HepG2 (cell line): ENCODE measurements around the gene RNF114. TPM values are rescaled to one million over a fixed set of nuclear protein-coding genes. Genes with fewer than 3 reads are reported as not detected.

Experiments used
- ATAC-seq: fragments of 200-7000 bp; cut with Tn5 transposase; 3 replicates; pipeline ENCODE4 v1.9.1; 2020; ENCODE audit warnings: mild to moderate bottlenecking, moderate library complexity
- BruUV-seq: library from RNA; stranded (reverse); fragments of 400-500 nt; replicated peaks from 2 replicates; lab custom pipeline; 2021; lab: Mats Ljungman, UMichigan
- CTCF ChIA-PET: fragments of 300-600 bp; formaldehyde crosslinking; extraction: SDS; loops from one replicate; lab custom pipeline; 2021; ENCODE audit warnings: low total read pairs, inconsistent platforms, low intra/inter-chr PET ratio; lab: Yijun Ruan, JAX
- POLR2A ChIA-PET: fragments of 350-600 bp; sonication (Branson Sonifier 250); formaldehyde crosslinking; loops from one replicate; lab custom pipeline; 2020; ENCODE audit warnings: antibody characterized with exemption, inconsistent platforms; lab: Yijun Ruan, JAX
- DNase-seq: peaks from one replicate; pipeline ENCODE4 v3.0.0-alpha.2; 2015; ENCODE audit warnings: low spot score
- FAIRE-seq: peaks from 3 replicates; lab custom pipeline; 2011; peaks lifted over from hg19 to GRCh38; lab: Jason Lieb, UNC
- H2AFZ ChIP-seq: one replicate; pipeline ENCODE4 v1.6.1; 2011; ENCODE audit warnings: low read length, inconsistent platforms
- H3K27ac ChIP-seq: fragments of 300-600 bp; 3 replicates; pipeline ENCODE4 v1.8.0; 2011; ENCODE audit warnings: mixed run types, mild to moderate bottlenecking, mixed read lengths, low read length, inconsistent platforms; ENCODE audit not compliant: insufficient read depth; ENCODE audit errors: extremely low read length
- H3K27me3 ChIP-seq, 2 experiments: fragments of 200-600 bp in 1 of 2; 2 replicates in 1 of 2; 3 replicates in 1 of 2; pipeline versions ENCODE4 v1.6.0 to v1.8.0; 2011; ENCODE audit warnings: low read length in 2 of 2, mild to moderate bottlenecking in 2 of 2, moderate library complexity in 2 of 2, inconsistent platforms in 1 of 2; ENCODE audit not compliant: insufficient read depth in 2 of 2, control insufficient read depth in 1 of 2
- H3K36me3 ChIP-seq, 2 experiments: fragments of 200-600 bp in 1 of 2; replicated peaks in 1 of 2; 2 replicates in 1 of 2; 3 replicates in 1 of 2; pipeline versions ENCODE4 v1.5.1 to v1.8.0; 2011; ENCODE audit warnings: low read length in 2 of 2, inconsistent platforms in 1 of 2; ENCODE audit not compliant: insufficient read depth in 2 of 2, control insufficient read depth in 1 of 2
- H3K4me1 ChIP-seq: 2 replicates; pipeline ENCODE4 v1.5.1; 2012; ENCODE audit warnings: low read length, inconsistent platforms; ENCODE audit not compliant: insufficient read depth
- H3K4me2 ChIP-seq: 2 replicates; pipeline ENCODE4 v1.6.0; 2011; ENCODE audit warnings: low read depth, low read length, inconsistent platforms
- H3K4me3 ChIP-seq, 3 experiments: fragments of 200-600 bp in 1 of 3; sonication (generic), shearing (Covaris generic) in 1 of 3; replicated peaks in 1 of 3; 2 replicates each; pipeline ENCODE4 v1.5.1; 2011 to 2016; ENCODE audit warnings: low read length in 3 of 3, inconsistent platforms in 2 of 3, low read depth in 2 of 3, mild to moderate bottlenecking in 2 of 3, control low read depth in 1 of 3, mixed read lengths in 1 of 3; ENCODE audit not compliant: insufficient read depth in 1 of 3
- H3K79me2 ChIP-seq: one replicate; pipeline ENCODE4 v1.6.1; 2011; ENCODE audit warnings: low read length, inconsistent platforms; ENCODE audit not compliant: insufficient read depth
- H3K9ac ChIP-seq: 2 replicates; pipeline ENCODE4 v1.6.0; 2011; ENCODE audit warnings: mild to moderate bottlenecking, low read depth, low read length, inconsistent platforms; ENCODE audit not compliant: insufficient read depth
- H3K9me3 ChIP-seq: 2 replicates; pipeline ENCODE4 v1.5.1; 2012; ENCODE audit warnings: mild to moderate bottlenecking, low read length
- H4K20me1 ChIP-seq: 2 replicates; pipeline ENCODE4 v1.6.0; 2011; ENCODE audit warnings: inconsistent platforms, mild to moderate bottlenecking, low read length, moderate library complexity; ENCODE audit not compliant: insufficient read depth
- DPF2 ChIP-seq: sonication (generic); formaldehyde crosslinking; IDR thresholded peaks from 2 replicates; pipeline ENCODE4 v1.4.0; 2020; ENCODE audit warnings: mild to moderate bottlenecking, low read depth, missing genetic modification reagents, borderline replicate concordance
- MIXL1 ChIP-seq: IDR thresholded peaks from 2 replicates; pipeline ENCODE4 v1.6.1; 2016
- POLR2AphosphoS5 ChIP-seq: IDR thresholded peaks from 2 replicates; pipeline ENCODE4 v1.6.1; 2012; ENCODE audit warnings: low read depth, low read length
- ZKSCAN8 ChIP-seq: IDR thresholded peaks from 2 replicates; pipeline ENCODE4 v1.6.1; 2016; ENCODE audit warnings: borderline replicate concordance, missing genetic modification reagents, missing compliant biosample characterization
- ZNF230 ChIP-seq: sonication (generic); formaldehyde crosslinking; IDR thresholded peaks from 2 replicates; pipeline ENCODE4 v1.4.0; 2020; ENCODE audit warnings: mild to moderate bottlenecking, missing genetic modification reagents
- ZNF589 ChIP-seq: sonication (generic); formaldehyde crosslinking; conservative IDR thresholded peaks from 2 replicates; pipeline ENCODE4 v1.8.0; 2022; ENCODE audit warnings: mild to moderate bottlenecking, moderate library complexity, missing genetic modification reagents
- WGBS: methylation state at CpG from one replicate; pipeline ENCODE4 v1.1.6; 2017; ENCODE audit warnings: low lambda C conversion rate; 5-methylcytosine and 5-hydroxymethylcytosine counted together
- in situ Hi-C: cut with HindIII; loops from 2 replicates; pipeline ENCODE4 v1.10.0; 2017; ENCODE audit warnings: low pct_unique_long_range_greater_than_20kb; ENCODE audit not compliant: extremely low pct_ligation_motif_present
- intact Hi-C: fragments of 100-400 bp; cut with micrococcal nuclease; formaldehyde crosslinking; loops from one replicate; pipeline ENCODE4 v1.10.0; 2022; ENCODE audit not compliant: unreplicated experiment
- polyA plus RNA-seq, 8 experiments: library from polyadenylated mRNA; depleted of rRNA in 3 of 8; stranded (reverse) in 7 of 8; unstranded in 1 of 8; fragments of >200 nt; fragmentation: Illumina TruSeq in 4 of 8; extraction: Trizol in 4 of 8; gene quantifications; 2 replicates each; pipeline versions ENCODE4 v1.2.1 to v1.2.3, GENCODE V29; 2011 to 2016; ENCODE audit warnings: low read depth in 4 of 8, missing spikeins in 1 of 8, mixed read lengths in 1 of 8; ENCODE audit not compliant: insufficient read depth in 1 of 8
- total RNA-seq, 5 experiments: library from RNA; depleted of rRNA; stranded (reverse); fragments of >200 nt; fragmentation: Illumina TruSeq; extraction: Trizol; gene quantifications; 2 replicates each; pipeline ENCODE4 v1.2.3, GENCODE V29; 2016; ENCODE audit warnings: low read depth in 1 of 5
- TF ChIP-seq, protein P1 (sequence below): sonication (generic); formaldehyde crosslinking; IDR thresholded peaks from 2 replicates; pipeline ENCODE4 v1.4.0; 2020; ENCODE audit warnings: missing genetic modification reagents

The RNF114 gene
- total and polyA plus RNA-seq, 2 of the 13 experiments (the other 11 are each of a cell fraction or from before 2014, with no cell fraction given) = 119 to 126 TPM

- no TSS peak for BruUV-seq
- Histone ChIP-seq H4K20me1 (no peaks in the 10 kb centered on the region), H3K36me3 (no peaks in the 10 kb centered on the region), H3K4me3 (no peak overlapping the region), H3K9ac (no peak overlapping the region), H3K27ac (no peak overlapping the region), H3K27me3 (no peaks in the 10 kb centered on the region), H3K4me2 (no peak overlapping the region), H3K9me3 (no peaks in the 10 kb centered on the region), H2AFZ (no peak overlapping the region), H3K4me1 (peaks cover 39% of the 10 kb centered on the region), H3K79me2 (no peaks in the 10 kb centered on the region)
- 92% methylated on average over 2 of the region's 2 CpGs for WGBS
- DNase-seq (no peak), FAIRE-seq (no peak), ATAC-seq (no peak)
- ChIA-PET POLR2A (no interaction called here), CTCF (no interaction called here)
- TF ChIP-seq MIXL1 (CRISPR knock-in tag) (0 out of 2 replicates have a peak, but pooled peaks have one; percentile 8), POLR2AphosphoS5 (0 out of 2 replicates have a peak, but pooled peaks have one; percentile 25), ZNF589 (no peak), ZNF230 (no peak), DPF2 (no peak)
- in situ Hi-C loops = no loop called here
- intact Hi-C loops = no loop called here
These were observed 30.7 kb downstream of the RNF114 start for GRCh38 chr20:49966861-49967260.

GRCh38 chr20:49969234-49969633 lies 33.0 kb downstream of the RNF114 start:
- Histone ChIP-seq H3K4me2 (no peak overlapping the region), H3K9me3 (no peaks in the 10 kb centered on the region), H3K9ac (no peak overlapping the region), H3K36me3 (no peaks in the 10 kb centered on the region), H3K27me3 (no peaks in the 10 kb centered on the region), H3K27ac (no peak overlapping the region), H4K20me1 (no peaks in the 10 kb centered on the region), H2AFZ (no peak overlapping the region), H3K4me1 (peaks cover 39% of the 10 kb centered on the region), H3K79me2 (no peaks in the 10 kb centered on the region), H3K4me3 (no peak overlapping the region)
- ChIA-PET POLR2A (interaction anchor here (1.0 kb wide), 1 partner anchor 23 kb away, joined by 3 read pairs; no protein-coding TSS in a partner anchor), CTCF (no interaction called here)
- in situ Hi-C loops (no loop called here), intact Hi-C loops (no loop called here)
- TF ChIP-seq ZKSCAN8 (CRISPR knock-in tag) = 0 out of 2 replicates have a peak, but pooled peaks have one; percentile 13
- TF ChIP-seq, protein P1, sequence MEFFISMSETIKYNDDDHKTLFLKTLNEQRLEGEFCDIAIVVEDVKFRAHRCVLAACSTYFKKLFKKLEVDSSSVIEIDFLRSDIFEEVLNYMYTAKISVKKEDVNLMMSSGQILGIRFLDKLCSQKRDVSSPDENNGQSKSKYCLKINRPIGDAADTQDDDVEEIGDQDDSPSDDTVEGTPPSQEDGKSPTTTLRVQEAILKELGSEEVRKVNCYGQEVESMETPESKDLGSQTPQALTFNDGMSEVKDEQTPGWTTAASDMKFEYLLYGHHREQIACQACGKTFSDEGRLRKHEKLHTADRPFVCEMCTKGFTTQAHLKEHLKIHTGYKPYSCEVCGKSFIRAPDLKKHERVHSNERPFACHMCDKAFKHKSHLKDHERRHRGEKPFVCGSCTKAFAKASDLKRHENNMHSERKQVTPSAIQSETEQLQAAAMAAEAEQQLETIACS (CRISPR knock-in tag) = no peak
- ATAC-seq (no peak), FAIRE-seq (no peak), DNase-seq (no peak)
- 45% methylated on average over 3 of the region's 3 CpGs for WGBS
- no TSS peak for BruUV-seq
